Measurements from ENCODE around the gene RIC1. TPM values are rescaled to one million over a fixed set of nuclear protein-coding genes. Genes with fewer than 3 reads are reported as not detected.
"Not testable (repeated sequence)": the region's sequence is repeated elsewhere in the genome, so short reads cannot be mapped to it uniquely, and the experiment has no call there.

RIC1 gene
- total RNA-seq, 6 experiments from 2014 or later: 25.8 to 35.2 (median 29.8) TPM

- peak; percentile 35 for DNase-seq
- Mint-ChIP-seq H3K9me3 (peaks cover 14% of the 10 kb centered on the region), H3K36me3 (ENCODE audit: low read depth) (peaks cover 62% of the 10 kb centered on the region), H3K27ac (peak overlapping the region; percentile 61), H3K27me3 (ENCODE audit: insufficient read depth) (peaks cover 3% of the 10 kb centered on the region), H3K4me1 (ENCODE audit: low read depth) (peaks cover 62% of the 10 kb centered on the region), H3K4me3 (peak overlapping the region; percentile 31; the same call in 1 of the 2 replicates)
- TF ChIP-seq CTCF (IDR thresholded peaks at IDR 0.05): no peak
Observed at GRCh38 chr9:5718296-5719032, 89.6 kb downstream of the RIC1 start.

DNA sequence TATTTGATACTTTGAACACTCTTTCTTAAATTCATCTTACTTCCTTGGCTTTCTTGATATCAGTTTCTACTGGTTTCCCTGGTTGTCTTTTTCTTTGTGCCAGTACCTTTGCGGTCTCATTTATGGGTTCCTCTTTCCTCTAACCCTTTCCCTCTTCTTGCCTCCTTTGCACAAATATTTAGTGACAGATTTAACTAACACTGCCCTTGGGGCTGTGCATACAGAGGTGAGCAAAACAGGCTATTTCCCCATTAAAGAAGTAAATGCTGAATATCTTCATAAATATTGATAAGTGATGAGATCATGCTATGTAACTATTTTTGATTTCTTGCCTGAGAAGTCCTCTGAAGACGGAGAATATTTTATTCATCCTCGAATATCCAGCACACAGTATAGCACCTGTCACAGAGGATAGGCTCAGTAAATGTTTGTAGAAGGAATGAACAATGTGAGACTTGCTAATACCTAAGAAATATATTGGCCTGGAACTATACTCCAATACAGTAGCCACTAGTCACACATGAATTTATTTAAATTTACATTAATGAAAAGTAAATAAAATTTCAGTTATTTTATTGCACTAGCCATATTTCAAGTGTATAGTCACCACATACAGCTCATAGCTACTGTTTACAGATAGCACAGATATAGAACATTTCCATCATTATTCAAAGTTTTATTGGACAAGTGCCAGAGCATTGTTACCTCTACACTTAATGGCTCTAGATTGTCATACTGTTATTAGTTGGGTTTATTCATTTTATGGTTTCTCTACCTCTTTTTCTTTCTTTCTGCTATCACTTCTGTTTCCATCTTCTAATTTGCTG is 90.4 kb downstream of the RIC1 start:
- H3K36me3 Mint-ChIP-seq (ENCODE audit: low read depth): peaks cover 66% of the 10 kb centered on the region
- H3K4me3 Mint-ChIP-seq: peak overlapping the region; percentile 73
- H3K4me1 Mint-ChIP-seq (ENCODE audit: low read depth): peaks cover 54% of the 10 kb centered on the region
- peak overlapping the region; percentile 82 for H3K27ac Mint-ChIP-seq
- H3K9me3 Mint-ChIP-seq: peaks cover 14% of the 10 kb centered on the region
- peaks cover 3% of the 10 kb centered on the region for H3K27me3 Mint-ChIP-seq (ENCODE audit: insufficient read depth)
- peak; percentile 49 for DNase-seq
- no peak for TF ChIP-seq CTCF (IDR thresholded peaks at IDR 0.05)

- Mint-ChIP-seq H3K4me1 (ENCODE audit: low read depth) (peaks cover 45% of the 10 kb centered on the region), H3K27me3 (ENCODE audit: insufficient read depth) (peaks cover 3% of the 10 kb centered on the region), H3K9me3 (peaks cover 14% of the 10 kb centered on the region), H3K36me3 (ENCODE audit: low read depth) (peaks cover 68% of the 10 kb centered on the region), H3K27ac (no peak overlapping the region; the same call in 1 of the 2 replicates), H3K4me3 (peak overlapping the region; percentile 58; the same call in 1 of the 2 replicates)
- no peak for TF ChIP-seq CTCF (IDR thresholded peaks at IDR 0.05)
- no peak for DNase-seq
Observed at GRCh38 chr9:5720151-5720550, 91.2 kb downstream of the RIC1 start.

- Mint-ChIP-seq H3K36me3 (ENCODE audit: low read depth) (peaks cover 70% of the 10 kb centered on the region), H3K4me3 (no peak overlapping the region), H3K27ac (no peak overlapping the region; the same call in 1 of the 2 replicates), H3K9me3 (peaks cover 14% of the 10 kb centered on the region), H3K27me3 (ENCODE audit: insufficient read depth) (peaks cover 3% of the 10 kb centered on the region), H3K4me1 (ENCODE audit: low read depth) (peaks cover 42% of the 10 kb centered on the region)
- no peak for DNase-seq
- no peak for TF ChIP-seq CTCF (IDR thresholded peaks at IDR 0.05)
Observed at GRCh38 chr9:5721279-5722087, 92.6 kb downstream of the RIC1 start.

- not testable (repeated sequence) for DNase-seq; H3K4me3 Mint-ChIP-seq; H3K27me3 Mint-ChIP-seq (ENCODE audit: insufficient read depth); H3K27ac Mint-ChIP-seq; H3K9me3 Mint-ChIP-seq
- Mint-ChIP-seq H3K4me1 (ENCODE audit: low read depth) (peaks cover 34% of the 10 kb centered on the region), H3K36me3 (ENCODE audit: low read depth) (peaks cover 74% of the 10 kb centered on the region)
Observed at GRCh38 chr9:5722679-5723078, 93.8 kb downstream of the RIC1 start.

Measured in HFFc6 (cell line).